Prostate gland (tissue), 2 donors: ENCODE measurements around the gene RBPJ.

ENCODE experiments used
- POLR2A ChIP-seq: fragments of 450-650 bp; IDR thresholded peaks from one replicate; pipeline ENCODE4 v1.6.1; 2016; ENCODE audit warnings: antibody characterized with exemption, mild to moderate bottlenecking
- POLR2AphosphoS5 ChIP-seq: sonication (generic); formaldehyde crosslinking; IDR thresholded peaks from one replicate; pipeline ENCODE4 v1.6.1; 2017; ENCODE audit warnings: antibody characterized with exemption
- TF ChIP-seq, protein P1 (sequence below), 4 experiments: fragments of 200-600 bp in 2 of 4; fragments of 450-650 bp in 2 of 4; sonication (generic) in 2 of 4; IDR thresholded peaks; 1 replicate in 3 of 4; 2 replicates in 1 of 4; pipeline ENCODE4 v1.5.1; 2016 to 2019; ENCODE audit warnings: antibody characterized with exemption in 4 of 4, mild to moderate bottlenecking in 2 of 4, moderate library complexity in 2 of 4

DNA sequence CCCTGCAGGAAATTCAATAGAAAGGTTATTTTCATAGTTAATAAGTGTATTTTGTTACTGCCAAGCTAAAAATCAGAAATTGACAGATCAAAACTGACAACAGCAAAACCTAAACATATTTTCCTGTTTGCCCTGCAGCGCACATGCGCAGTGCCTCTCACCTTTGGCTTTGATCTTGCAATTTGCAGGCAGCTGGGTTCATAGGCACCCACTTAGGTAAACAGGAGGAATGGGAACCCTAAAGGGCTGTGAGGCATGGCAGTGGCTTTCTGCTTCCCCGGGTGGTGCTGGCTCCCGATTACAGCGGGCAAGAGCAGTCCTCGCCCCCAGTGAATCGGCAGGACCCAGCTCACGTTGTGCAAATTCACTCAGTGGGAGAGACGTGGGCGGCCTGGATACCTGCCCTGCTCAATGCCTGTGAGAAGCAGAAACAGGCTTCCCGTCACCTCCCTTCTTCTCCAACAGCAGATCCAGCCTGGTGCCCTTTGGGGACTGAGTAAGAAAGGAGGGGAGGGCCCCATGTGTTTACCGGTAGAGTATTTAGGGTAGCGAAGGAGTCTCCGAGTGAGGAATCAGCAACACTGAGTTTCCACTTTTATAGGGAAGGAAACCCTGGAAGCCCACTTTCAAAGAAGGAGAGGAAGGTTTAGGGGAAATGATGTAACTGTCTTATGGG, 143.7 kb downstream of the RBPJ start:
- TF ChIP-seq, protein P1, sequence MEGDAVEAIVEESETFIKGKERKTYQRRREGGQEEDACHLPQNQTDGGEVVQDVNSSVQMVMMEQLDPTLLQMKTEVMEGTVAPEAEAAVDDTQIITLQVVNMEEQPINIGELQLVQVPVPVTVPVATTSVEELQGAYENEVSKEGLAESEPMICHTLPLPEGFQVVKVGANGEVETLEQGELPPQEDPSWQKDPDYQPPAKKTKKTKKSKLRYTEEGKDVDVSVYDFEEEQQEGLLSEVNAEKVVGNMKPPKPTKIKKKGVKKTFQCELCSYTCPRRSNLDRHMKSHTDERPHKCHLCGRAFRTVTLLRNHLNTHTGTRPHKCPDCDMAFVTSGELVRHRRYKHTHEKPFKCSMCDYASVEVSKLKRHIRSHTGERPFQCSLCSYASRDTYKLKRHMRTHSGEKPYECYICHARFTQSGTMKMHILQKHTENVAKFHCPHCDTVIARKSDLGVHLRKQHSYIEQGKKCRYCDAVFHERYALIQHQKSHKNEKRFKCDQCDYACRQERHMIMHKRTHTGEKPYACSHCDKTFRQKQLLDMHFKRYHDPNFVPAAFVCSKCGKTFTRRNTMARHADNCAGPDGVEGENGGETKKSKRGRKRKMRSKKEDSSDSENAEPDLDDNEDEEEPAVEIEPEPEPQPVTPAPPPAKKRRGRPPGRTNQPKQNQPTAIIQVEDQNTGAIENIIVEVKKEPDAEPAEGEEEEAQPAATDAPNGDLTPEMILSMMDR (IDR thresholded peaks at IDR 0.05) = no peak
- TF ChIP-seq POLR2A (no peak), POLR2AphosphoS5 (no peak)
